Measurements from ENCODE around the gene CEACAM4. TPM values are rescaled to one million over a fixed set of nuclear protein-coding genes. Genes with fewer than 3 reads are reported as not detected.

CEACAM4 gene
- polyA plus RNA-seq, 1 donor (not counting 4 experiments of a cell fraction or from before 2014, with no cell fraction given) = not detected

GRCh38 chr19:41587838-41588210 is 39.0 kb downstream of the CEACAM4 start:
- no peak for FAIRE-seq

GRCh38 chr19:41587101-41587837 is 39.6 kb downstream of the CEACAM4 start:
- Histone ChIP-seq H3K4me3 (ENCODE audit: control insufficient read depth in 2 of 3, extremely low read depth in 1 of 3, insufficient read depth in 2 of 3, low read depth in 1 of 3, low read length in 3 of 3) (no peak overlapping the region), H4K20me1 (ENCODE audit: control insufficient read depth, extremely low read depth, insufficient read depth, low read length) (peaks cover 3% of the 10 kb centered on the region), H3K27me3 (ENCODE audit: control insufficient read depth, extremely low read depth, insufficient read depth, low read length) (peaks cover 2% of the 10 kb centered on the region), H3K9ac (ENCODE audit: control insufficient read depth, extremely low read depth, insufficient read depth, low read length) (no peak overlapping the region), H3K36me3 (ENCODE audit: control insufficient read depth in 2 of 2, extremely low read depth in 1 of 2, insufficient read depth in 2 of 2, low read length in 2 of 2) (no peaks in the 10 kb centered on the region), H3K79me2 (ENCODE audit: control insufficient read depth, insufficient read depth, low read length) (no peaks in the 10 kb centered on the region), H2AFZ (ENCODE audit: control insufficient read depth, low read length) (no peak overlapping the region), H3K9me1 (ENCODE audit: control insufficient read depth, extremely low read depth, insufficient read depth, low read length) (no peaks in the 10 kb centered on the region), H3K4me2 (ENCODE audit: control insufficient read depth, extremely low read depth, insufficient read depth, low read depth, low read length) (no peak overlapping the region), H3K4me1 (ENCODE audit: control insufficient read depth, extremely low read depth, insufficient read depth, low read length) (no peaks in the 10 kb centered on the region), H3K27ac (ENCODE audit: control insufficient read depth, insufficient read depth, low read length) (no peak overlapping the region), H3K9me3 (ENCODE audit: control insufficient read depth, low read depth, low read length) (peaks cover 3% of the 10 kb centered on the region)
- FAIRE-seq (no peak), DNase-seq (ENCODE audit: low read depth, low spot score) (no peak)
- TF ChIP-seq CTCF (optimal IDR thresholded peaks at IDR 0.05 in 1 of 3, IDR thresholded peaks at IDR 0.05 in 1 of 3, conservative IDR thresholded peaks at IDR 0.05 in 1 of 3; ENCODE audit: extremely low read depth in 1 of 3, insufficient read depth in 2 of 3, low read length in 3 of 3) (no peak), EZH2 (IDR thresholded peaks at IDR 0.05; ENCODE audit: low read length) (no peak)
- dilution Hi-C loops (cut with MboI; ENCODE audit: extremely low pct_ligation_motif_present, low sequenced_read_pairs) = no loop called here

More at GRCh38 chr19:41587838-41588210, 39.0 kb downstream of the CEACAM4 start:
- no peak overlapping the region for H3K4me2 ChIP-seq (ENCODE audit: control insufficient read depth, extremely low read depth, insufficient read depth, low read depth, low read length)
- DNase-seq (ENCODE audit: low read depth, low spot score) = no peak
- peaks cover 2% of the 10 kb centered on the region for H3K27me3 ChIP-seq (ENCODE audit: control insufficient read depth, extremely low read depth, insufficient read depth, low read length)
- dilution Hi-C loops (cut with MboI; ENCODE audit: extremely low pct_ligation_motif_present, low sequenced_read_pairs) = no loop called here
- H3K9ac ChIP-seq (ENCODE audit: control insufficient read depth, extremely low read depth, insufficient read depth, low read length) = no peak overlapping the region
- peaks cover 3% of the 10 kb centered on the region for H4K20me1 ChIP-seq (ENCODE audit: control insufficient read depth, extremely low read depth, insufficient read depth, low read length)
- no peaks in the 10 kb centered on the region for H3K4me1 ChIP-seq (ENCODE audit: control insufficient read depth, extremely low read depth, insufficient read depth, low read length)
- no peak overlapping the region for H3K4me3 ChIP-seq (ENCODE audit: control insufficient read depth in 2 of 3, extremely low read depth in 1 of 3, insufficient read depth in 2 of 3, low read depth in 1 of 3, low read length in 3 of 3)
- no peaks in the 10 kb centered on the region for H3K9me1 ChIP-seq (ENCODE audit: control insufficient read depth, extremely low read depth, insufficient read depth, low read length)
- H3K9me3 ChIP-seq (ENCODE audit: control insufficient read depth, low read depth, low read length) = no peaks in the 10 kb centered on the region
- no peak for TF ChIP-seq EZH2 (IDR thresholded peaks at IDR 0.05; ENCODE audit: low read length)
- no peak for TF ChIP-seq CTCF (optimal IDR thresholded peaks at IDR 0.05 in 1 of 3, IDR thresholded peaks at IDR 0.05 in 1 of 3, conservative IDR thresholded peaks at IDR 0.05 in 1 of 3; ENCODE audit: extremely low read depth in 1 of 3, insufficient read depth in 2 of 3, low read length in 3 of 3)
- no peaks in the 10 kb centered on the region for H3K79me2 ChIP-seq (ENCODE audit: control insufficient read depth, insufficient read depth, low read length)
- no peaks in the 10 kb centered on the region for H3K36me3 ChIP-seq (ENCODE audit: control insufficient read depth in 2 of 2, extremely low read depth in 1 of 2, insufficient read depth in 2 of 2, low read length in 2 of 2)
- H3K27ac ChIP-seq (ENCODE audit: control insufficient read depth, insufficient read depth, low read length) = no peak overlapping the region
- H2AFZ ChIP-seq (ENCODE audit: control insufficient read depth, low read length) = no peak overlapping the region

All from keratinocyte (primary cell).